HFFc6 (cell line): ENCODE results near the gene FOXA2. TPM values are rescaled to one million over a fixed set of nuclear protein-coding genes. Genes with fewer than 3 reads are reported as not detected.
"Not testable (repeated sequence)": the region's sequence is repeated elsewhere in the genome, so short reads cannot be mapped to it uniquely, and the experiment has no call there.

Experiments
- DNase-seq: peaks from one replicate; pipeline ENCODE4 v3.0.0-alpha.2; 2018
- H3K27ac Mint-ChIP-seq: 2 replicates; pipeline ENCODE4 v1.8.0; 2020; ENCODE audit warnings: mild to moderate bottlenecking, mixed read lengths
- H3K27me3 Mint-ChIP-seq: 2 replicates; pipeline ENCODE4 v1.8.0; 2021; ENCODE audit warnings: mild to moderate bottlenecking, moderate library complexity, mixed read lengths; ENCODE audit not compliant: insufficient read depth
- H3K36me3 Mint-ChIP-seq: 2 replicates; pipeline ENCODE4 v1.8.0; 2021; ENCODE audit warnings: low read depth, mixed read lengths
- H3K4me1 Mint-ChIP-seq: 2 replicates; pipeline ENCODE4 v1.8.0; 2020; ENCODE audit warnings: low read depth, mixed read lengths
- H3K4me3 Mint-ChIP-seq: 2 replicates; pipeline ENCODE4 v1.8.0; 2020; ENCODE audit warnings: mild to moderate bottlenecking, moderate library complexity, mixed read lengths
- H3K9me3 Mint-ChIP-seq: 2 replicates; pipeline ENCODE4 v1.8.0; 2020; ENCODE audit warnings: mild to moderate bottlenecking, mixed read lengths
- CTCF ChIP-seq: fragments of 200-600 bp; sonication (generic); IDR thresholded peaks from 2 replicates; pipeline ENCODE4 v1.5.0; 2021; ENCODE audit warnings: antibody characterized with exemption, mild to moderate bottlenecking
- total RNA-seq, 6 experiments: library from RNA; stranded (reverse); fragmentation: NEBNext Ultra II Directional; extraction: Animal tissue kit (Norgen Biotek cat#: 25700); gene quantifications; 2 replicates in 1 of 6; 3 replicates in 5 of 6; pipeline ENCODE4 v1.2.3, GENCODE V29; 2021

FOXA2 gene
- total RNA-seq, 6 experiments from 2014 or later: not detected

GRCh38 chr20:22556565-22557056 lies 27.8 kb downstream of the FOXA2 start:
- 0 out of 2 replicates have a peak, but pooled peaks cover 3% of the 10 kb centered on the region for H3K36me3 Mint-ChIP-seq
- H3K27ac Mint-ChIP-seq: no peak overlapping the region
- DNase-seq: no peak
- H3K4me3 Mint-ChIP-seq: no peak overlapping the region
- H3K4me1 Mint-ChIP-seq: no peaks in the 10 kb centered on the region
- TF ChIP-seq CTCF: no peak
- H3K9me3 Mint-ChIP-seq: peaks cover 27% of the 10 kb centered on the region
- H3K27me3 Mint-ChIP-seq: peaks cover 7% of the 10 kb centered on the region; the same call in 1 of the 2 replicates

- peaks cover 32% of the 10 kb centered on the region for H3K9me3 Mint-ChIP-seq
- DNase-seq: no peak
- H3K36me3 Mint-ChIP-seq: 0 out of 2 replicates have a peak, but pooled peaks cover 3% of the 10 kb centered on the region
- H3K4me1 Mint-ChIP-seq: no peaks in the 10 kb centered on the region
- H3K27ac Mint-ChIP-seq: no peak overlapping the region
- TF ChIP-seq CTCF: no peak
- peaks cover 7% of the 10 kb centered on the region; the same call in 1 of the 2 replicates for H3K27me3 Mint-ChIP-seq
- H3K4me3 Mint-ChIP-seq: no peak overlapping the region
Observed at GRCh38 chr20:22555791-22556564, 28.4 kb downstream of the FOXA2 start.

GRCh38 chr20:22554391-22554790 lies 30.0 kb downstream of the FOXA2 start:
- Mint-ChIP-seq H3K36me3 (0 out of 2 replicates have a peak, but pooled peaks cover 3% of the 10 kb centered on the region), H3K27me3 (peaks cover 7% of the 10 kb centered on the region; the same call in 1 of the 2 replicates), H3K4me1 (no peaks in the 10 kb centered on the region), H3K4me3 (no peak overlapping the region), H3K27ac (no peak overlapping the region), H3K9me3 (peaks cover 38% of the 10 kb centered on the region)
- DNase-seq: no peak
- TF ChIP-seq CTCF: no peak

- H3K4me3 Mint-ChIP-seq: not testable (repeated sequence)
Observed at GRCh38 chr20:22550514-22550913, 33.9 kb downstream of the FOXA2 start.

GRCh38 chr20:22548040-22548439 lies 36.3 kb downstream of the FOXA2 start:
- Mint-ChIP-seq H3K4me1 (no peaks in the 10 kb centered on the region), H3K27ac (no peak overlapping the region), H3K9me3 (peaks cover 48% of the 10 kb centered on the region), H3K27me3 (peaks cover 2% of the 10 kb centered on the region; the same call in 1 of the 2 replicates), H3K36me3 (no peaks in the 10 kb centered on the region; the same call in 1 of the 2 replicates), H3K4me3 (no peak overlapping the region)
- no peak for TF ChIP-seq CTCF
- DNase-seq: no peak

More at GRCh38 chr20:22550514-22550913, 33.9 kb downstream of the FOXA2 start:
- not testable (repeated sequence) for DNase-seq, H3K27me3 Mint-ChIP-seq, H3K36me3 Mint-ChIP-seq, H3K27ac Mint-ChIP-seq, H3K4me1 Mint-ChIP-seq
- H3K9me3 Mint-ChIP-seq: peaks cover 48% of the 10 kb centered on the region

GRCh38 chr20:22546344-22546743 lies 38.0 kb downstream of the FOXA2 start:
- H3K27me3 Mint-ChIP-seq: no peaks in the 10 kb centered on the region

More at GRCh38 chr20:22546344-22546743, 38.0 kb downstream of the FOXA2 start:
- no peaks in the 10 kb centered on the region for H3K4me1 Mint-ChIP-seq
- H3K9me3 Mint-ChIP-seq: peaks cover 41% of the 10 kb centered on the region
- no peak overlapping the region for H3K4me3 Mint-ChIP-seq
- DNase-seq: no peak
- no peak for TF ChIP-seq CTCF
- no peaks in the 10 kb centered on the region; the same call in 1 of the 2 replicates for H3K36me3 Mint-ChIP-seq
- H3K27ac Mint-ChIP-seq: no peak overlapping the region
